Mononuclear cell (primary cell): ENCODE measurements around the gene AEBP1. TPM values are rescaled to one million over a fixed set of nuclear protein-coding genes. Genes with fewer than 3 reads are reported as not detected.

Experiments used
- H3K27me3 ChIP-seq: 2 replicates; pipeline ENCODE4 v1.6.0; 2011; ENCODE audit warnings: low read length, control low read depth; ENCODE audit not compliant: insufficient read depth
- H3K4me1 ChIP-seq: 2 replicates; pipeline ENCODE4 v1.5.1; 2011; ENCODE audit warnings: mild to moderate bottlenecking, low read length, control low read depth; ENCODE audit not compliant: insufficient read depth
- H3K4me3 ChIP-seq: 2 replicates; pipeline ENCODE4 v1.5.1; 2011; ENCODE audit warnings: mild to moderate bottlenecking, low read length, moderate library complexity
- H3K9me3 ChIP-seq: 2 replicates; pipeline ENCODE4 v1.5.1; 2011; ENCODE audit warnings: low read depth, mild to moderate bottlenecking, control low read depth, low read length
- total RNA-seq: library from RNA; depleted of rRNA; stranded (reverse); fragments of >200 nt; gene quantifications from one replicate; pipeline ENCODE4 v1.2.3, GENCODE V29; 2012

Gene AEBP1
- total RNA-seq, 1 donor: 5.4 TPM

DNA sequence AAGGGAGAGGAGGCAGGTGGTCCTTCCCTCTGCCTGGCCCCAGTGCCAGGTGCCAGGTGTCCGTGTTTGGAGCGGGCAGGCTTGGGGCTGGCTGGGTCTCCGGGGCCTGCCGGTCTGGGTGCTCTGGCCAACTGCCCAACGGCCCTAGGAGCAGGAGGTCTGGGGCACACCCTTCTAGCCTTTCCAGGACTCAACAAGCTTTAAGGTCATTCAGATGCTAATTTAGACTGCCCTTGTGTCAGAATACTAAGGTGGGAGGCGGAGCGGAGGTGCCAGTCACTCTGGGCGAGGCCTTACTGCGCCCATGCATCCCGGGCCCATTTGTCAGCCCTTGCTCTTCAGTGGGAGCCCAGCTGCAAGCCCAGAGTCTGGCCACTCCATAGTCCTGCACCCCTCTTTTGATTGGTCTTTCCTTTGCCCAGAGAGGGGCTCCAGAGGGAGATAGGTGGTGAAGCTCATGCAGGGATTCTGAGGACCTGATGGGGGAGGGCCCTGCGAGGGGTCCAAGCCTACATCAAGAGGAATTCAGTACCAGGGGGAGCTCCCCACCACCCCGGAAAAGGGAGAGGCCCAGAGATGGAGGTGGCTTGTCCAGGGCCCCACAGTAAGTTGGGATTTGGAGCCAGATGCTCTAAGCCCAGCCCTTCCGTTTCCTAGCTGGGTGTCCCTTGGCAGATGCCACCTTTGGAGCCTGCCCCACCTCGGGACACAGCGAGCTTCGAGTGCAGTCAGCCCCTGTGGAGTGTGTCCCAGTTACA, 40.1 kb upstream of the AEBP1 start:
- H3K4me1 ChIP-seq: peaks cover 23% of the 10 kb centered on the region

DNA sequence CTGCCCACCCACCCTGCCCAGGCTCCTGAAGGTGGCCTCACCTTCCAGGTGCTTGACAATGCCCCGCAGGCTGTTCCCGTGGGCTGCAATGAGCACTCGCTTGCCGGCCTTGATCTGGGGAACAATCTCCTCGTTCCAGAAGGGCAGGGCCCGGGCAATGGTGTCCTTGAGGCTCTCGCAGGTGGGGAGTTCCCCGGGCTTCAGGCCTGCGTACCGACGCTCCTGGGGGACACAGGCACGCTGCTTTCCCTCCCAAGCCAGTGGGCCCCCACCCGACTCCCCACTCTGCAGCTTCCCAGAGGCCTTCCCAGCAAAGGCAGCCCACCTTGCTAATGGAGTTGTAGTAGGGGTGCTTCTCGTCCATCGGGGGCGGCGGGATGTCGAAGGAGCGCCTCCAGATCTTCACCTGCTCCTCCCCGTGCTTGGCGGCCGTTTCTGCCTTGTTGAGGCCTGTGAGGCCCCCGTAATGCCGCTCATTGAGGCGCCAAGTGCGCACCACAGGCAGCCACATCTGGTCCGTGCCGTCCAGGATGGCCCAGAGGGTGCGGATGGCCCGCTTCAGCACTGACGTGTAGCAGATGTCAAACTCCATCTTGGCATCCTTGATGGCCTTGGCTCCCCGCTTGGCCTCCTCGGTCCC, 39.2 kb upstream of the AEBP1 start:
- Histone ChIP-seq H3K9me3 (no peaks in the 10 kb centered on the region), H3K27me3 (no peaks in the 10 kb centered on the region), H3K4me1 (peaks cover 16% of the 10 kb centered on the region), H3K4me3 (no peak overlapping the region)

More for the DNA sequence above, 40.1 kb upstream of the AEBP1 start:
- no peak overlapping the region for H3K4me3 ChIP-seq
- H3K27me3 ChIP-seq: no peaks in the 10 kb centered on the region
- no peaks in the 10 kb centered on the region for H3K9me3 ChIP-seq

DNA sequence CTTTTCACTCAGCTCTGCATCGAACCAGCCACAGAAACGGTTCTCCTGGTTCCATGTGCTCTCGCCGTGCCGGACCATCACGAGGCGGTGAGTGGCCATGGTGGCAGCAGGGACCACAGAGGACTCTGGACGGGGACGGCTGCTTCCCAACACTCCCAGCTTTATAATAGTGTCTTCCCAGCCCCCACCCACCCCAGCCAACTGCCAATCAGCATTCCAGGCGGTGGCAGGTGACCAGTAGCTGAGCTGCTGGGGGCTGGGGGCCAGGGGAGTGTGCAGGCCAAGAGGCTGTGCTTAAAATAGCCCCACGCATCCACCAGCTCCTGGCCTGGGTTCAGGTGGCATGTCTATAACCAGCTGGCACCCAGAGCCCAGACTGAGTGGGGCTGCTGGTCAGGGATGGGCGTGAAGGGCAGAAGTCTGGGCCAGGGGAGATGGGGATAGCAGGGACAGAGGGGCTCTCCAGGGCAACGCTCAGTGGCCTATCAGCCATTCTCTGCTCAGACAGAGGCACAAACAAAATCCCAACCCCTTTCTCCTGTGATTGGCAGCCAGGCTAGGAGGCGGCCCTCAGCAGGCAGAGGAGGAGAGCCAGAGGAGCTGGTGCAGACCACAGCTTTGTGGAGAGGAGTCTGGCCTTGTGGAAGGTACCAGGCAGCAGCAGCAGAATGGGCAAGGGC, 38.6 kb upstream of the AEBP1 start, which contains the start of gene PGAM2:
PGAM2 (minus strand) TSS at position 137 of the 680 bp plus-strand sequence; CDS start at position 99, 38 bp downstream.
- no peaks in the 10 kb centered on the region for H3K27me3 ChIP-seq
- H3K4me3 ChIP-seq: no peak within 1 kb of the TSS
- peaks cover 16% of the 10 kb centered on the region for H3K4me1 ChIP-seq
- no peaks in the 10 kb centered on the region for H3K9me3 ChIP-seq

DNA sequence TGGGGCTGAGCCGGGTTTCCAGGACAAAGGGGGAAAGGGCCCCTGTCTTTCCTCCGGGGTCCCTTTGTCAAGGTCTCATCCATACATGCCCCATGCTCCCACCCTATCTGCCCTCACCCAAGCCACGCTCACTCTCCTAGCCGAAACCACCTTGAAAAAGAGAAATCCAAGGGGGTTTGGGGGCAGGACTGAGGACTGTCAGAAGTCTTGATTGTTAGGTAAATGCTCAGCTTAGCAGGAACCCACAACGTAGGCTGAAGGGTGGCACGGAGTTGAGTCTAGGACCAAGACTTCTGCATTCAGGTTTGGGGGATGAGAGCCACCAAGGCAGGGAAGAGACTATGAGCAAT, 38.1 kb upstream of the AEBP1 start:
- Histone ChIP-seq H3K9me3 (no peaks in the 10 kb centered on the region), H3K4me1 (peaks cover 16% of the 10 kb centered on the region), H3K4me3 (no peak overlapping the region), H3K27me3 (no peaks in the 10 kb centered on the region)

DNA sequence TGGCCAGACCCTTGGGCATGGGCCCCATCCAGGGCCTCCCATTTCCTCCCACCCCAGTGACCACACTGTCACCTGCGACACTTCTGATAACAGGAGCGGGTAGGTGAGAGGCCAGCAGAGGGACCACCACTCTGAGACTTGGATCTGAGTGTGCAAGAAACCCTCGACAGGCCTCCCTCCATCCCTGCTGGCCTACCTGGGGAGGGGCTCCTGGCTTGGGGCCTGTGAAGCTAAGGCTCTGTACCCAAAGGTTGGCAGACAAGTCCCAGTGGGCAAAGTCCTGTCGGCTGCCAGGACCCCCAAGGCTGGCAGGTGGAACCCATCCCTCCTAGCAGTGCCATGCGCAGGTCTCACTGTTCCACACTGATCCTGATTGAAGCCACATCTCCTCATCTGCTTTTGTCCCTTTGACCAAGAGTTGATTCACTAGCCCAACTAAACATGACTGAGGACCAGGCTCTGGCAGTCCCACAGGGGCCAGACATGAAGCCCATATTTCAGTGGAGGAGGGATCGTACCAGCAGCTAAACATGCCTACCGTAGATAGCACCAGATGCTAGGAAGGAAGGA, 37.6 kb upstream of the AEBP1 start:
- H3K9me3 ChIP-seq: no peaks in the 10 kb centered on the region
- H3K27me3 ChIP-seq: no peaks in the 10 kb centered on the region
- no peak overlapping the region for H3K4me3 ChIP-seq
- peaks cover 16% of the 10 kb centered on the region for H3K4me1 ChIP-seq

DNA sequence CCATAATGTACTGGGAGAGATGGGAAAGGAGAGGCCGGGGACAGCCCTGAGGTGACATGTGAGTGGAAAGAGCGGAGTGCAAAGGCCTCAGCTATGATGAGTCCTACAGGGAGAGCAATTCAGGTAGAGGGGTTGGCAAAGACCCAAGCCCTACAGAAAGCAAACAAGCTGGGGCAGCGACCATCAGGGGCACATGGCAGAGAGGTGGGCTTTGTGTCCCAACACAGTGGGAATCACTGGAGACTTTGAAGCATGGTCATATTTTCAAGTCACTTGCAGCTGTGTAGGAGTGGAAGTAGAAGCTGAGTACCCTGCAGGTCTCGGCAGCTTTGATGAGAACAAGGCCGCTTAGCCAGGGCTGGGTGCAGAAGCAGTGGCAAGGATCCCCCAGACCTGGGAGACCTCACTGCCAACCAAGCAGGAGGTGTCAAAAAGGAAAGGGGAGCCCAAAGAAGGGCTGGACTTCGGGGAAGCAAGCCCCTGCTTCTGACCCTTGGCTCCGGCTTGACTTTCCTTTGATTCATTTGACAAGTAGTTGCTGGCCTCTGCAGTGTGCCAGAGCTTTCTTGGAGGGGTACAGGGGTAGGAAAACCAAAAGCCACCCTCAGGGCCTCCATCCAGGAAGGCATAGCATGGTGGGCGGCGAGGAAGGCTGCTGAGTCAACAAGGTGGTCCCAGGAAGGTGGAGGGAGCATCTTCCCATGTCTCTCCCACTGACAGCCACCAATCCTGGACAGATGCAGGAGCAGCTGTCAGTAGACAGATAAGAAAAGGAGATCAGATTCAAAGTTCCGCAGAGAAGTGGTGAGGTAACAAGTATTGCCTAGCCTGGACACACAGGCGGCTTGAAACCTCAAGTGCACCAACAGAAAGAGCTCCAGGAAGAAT, 36.8 kb upstream of the AEBP1 start:
- no peaks in the 10 kb centered on the region for H3K27me3 ChIP-seq
- H3K9me3 ChIP-seq: no peaks in the 10 kb centered on the region
- no peak overlapping the region for H3K4me3 ChIP-seq
- peaks cover 23% of the 10 kb centered on the region for H3K4me1 ChIP-seq

DNA sequence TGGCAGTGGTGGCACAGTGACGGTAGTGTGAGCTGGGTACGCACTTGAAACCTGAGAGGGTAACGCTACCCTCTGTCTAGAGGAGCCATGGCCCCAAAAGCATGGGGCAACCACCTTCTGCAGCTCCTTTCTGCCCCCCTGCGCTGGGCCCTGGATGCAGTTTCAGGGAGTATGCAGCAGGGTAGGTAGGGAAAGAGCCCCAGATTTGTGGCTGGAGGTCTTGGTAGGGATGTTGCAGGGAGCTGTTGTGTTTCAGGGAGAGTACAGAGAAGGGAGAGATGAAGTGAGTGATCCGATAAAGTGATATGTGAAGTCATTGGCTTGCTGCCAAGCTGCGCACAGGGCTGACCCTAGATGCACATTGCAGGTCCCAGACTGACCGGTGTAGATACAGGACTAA, 36.1 kb upstream of the AEBP1 start:
- Histone ChIP-seq H3K4me3 (no peak overlapping the region), H3K4me1 (peaks cover 23% of the 10 kb centered on the region), H3K27me3 (no peaks in the 10 kb centered on the region), H3K9me3 (no peaks in the 10 kb centered on the region)

DNA sequence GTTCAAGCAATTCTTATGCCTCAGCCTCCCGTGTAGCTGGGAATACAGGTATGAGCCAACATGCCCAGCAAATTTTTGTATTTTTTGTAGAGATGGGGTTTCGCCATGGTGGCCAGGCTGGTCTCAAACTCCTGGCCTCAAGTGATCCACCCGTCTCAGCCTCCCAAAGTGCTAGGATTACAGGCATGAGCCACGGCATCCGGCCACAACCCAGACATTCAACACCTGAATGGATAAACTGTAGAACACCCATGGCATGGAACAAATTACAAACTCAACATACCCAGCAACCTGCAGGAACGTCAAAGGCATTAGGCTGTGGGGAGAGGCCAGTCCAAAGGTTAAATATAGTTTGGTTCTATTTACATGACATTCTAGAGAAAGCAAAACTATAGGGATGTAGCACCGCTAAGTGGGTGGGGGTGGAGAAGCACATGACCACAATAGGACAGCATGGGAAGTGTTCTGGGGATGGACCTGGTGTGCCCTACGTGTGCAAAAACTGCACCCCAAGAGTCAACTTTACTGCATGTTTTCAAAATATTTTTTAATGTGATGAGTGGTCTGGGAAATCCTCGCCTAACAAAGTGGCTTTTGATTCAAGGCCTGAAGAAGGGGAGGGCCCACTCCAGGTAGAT, 32.3 kb upstream of the AEBP1 start:
- Histone ChIP-seq H3K4me1 (peaks cover 29% of the 10 kb centered on the region), H3K4me3 (no peak overlapping the region), H3K27me3 (no peaks in the 10 kb centered on the region), H3K9me3 (no peaks in the 10 kb centered on the region)

DNA sequence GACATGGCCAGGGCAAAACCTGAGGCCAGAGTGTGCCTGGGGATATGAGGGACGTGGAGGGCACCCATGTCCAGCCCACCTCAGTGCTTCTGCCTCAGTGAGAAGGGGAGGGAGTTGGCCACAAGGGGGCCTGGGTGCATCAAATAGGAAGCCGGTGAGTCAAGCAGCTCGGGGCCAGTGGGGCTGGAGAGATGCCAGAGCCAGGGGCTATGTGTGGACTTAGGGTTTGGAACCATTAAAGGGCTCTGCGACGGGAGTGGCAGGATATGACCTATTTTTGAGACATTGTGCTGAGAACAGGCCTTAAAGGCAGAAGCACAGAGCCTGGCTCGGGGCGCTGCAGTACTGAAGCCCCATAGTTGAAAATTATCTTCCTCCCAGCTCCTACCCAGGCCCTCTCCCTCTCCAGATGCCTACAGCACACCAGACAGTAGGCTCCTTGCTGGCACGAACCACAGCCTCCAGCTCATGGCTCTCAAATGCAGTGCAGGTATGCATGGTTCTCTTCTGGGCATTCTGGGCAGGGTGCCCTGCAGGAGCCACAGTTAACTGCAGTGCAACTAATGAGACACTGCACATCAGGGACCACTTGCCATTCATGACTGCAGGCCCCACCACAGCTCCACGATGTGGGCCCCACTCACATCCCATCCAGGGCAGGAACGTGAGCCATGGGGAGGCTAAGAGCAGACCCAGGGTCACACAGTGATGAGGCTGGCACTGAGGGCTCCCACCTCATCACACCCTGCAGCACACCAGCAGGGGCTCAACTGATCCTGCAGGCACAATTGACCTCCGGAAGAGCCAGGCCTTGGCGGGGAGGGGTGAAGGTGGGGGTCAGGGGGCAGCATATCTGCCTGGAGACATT, 31.5 kb upstream of the AEBP1 start:
- Histone ChIP-seq H3K9me3 (no peaks in the 10 kb centered on the region), H3K4me3 (no peak overlapping the region), H3K4me1 (peaks cover 29% of the 10 kb centered on the region), H3K27me3 (no peaks in the 10 kb centered on the region)

DNA sequence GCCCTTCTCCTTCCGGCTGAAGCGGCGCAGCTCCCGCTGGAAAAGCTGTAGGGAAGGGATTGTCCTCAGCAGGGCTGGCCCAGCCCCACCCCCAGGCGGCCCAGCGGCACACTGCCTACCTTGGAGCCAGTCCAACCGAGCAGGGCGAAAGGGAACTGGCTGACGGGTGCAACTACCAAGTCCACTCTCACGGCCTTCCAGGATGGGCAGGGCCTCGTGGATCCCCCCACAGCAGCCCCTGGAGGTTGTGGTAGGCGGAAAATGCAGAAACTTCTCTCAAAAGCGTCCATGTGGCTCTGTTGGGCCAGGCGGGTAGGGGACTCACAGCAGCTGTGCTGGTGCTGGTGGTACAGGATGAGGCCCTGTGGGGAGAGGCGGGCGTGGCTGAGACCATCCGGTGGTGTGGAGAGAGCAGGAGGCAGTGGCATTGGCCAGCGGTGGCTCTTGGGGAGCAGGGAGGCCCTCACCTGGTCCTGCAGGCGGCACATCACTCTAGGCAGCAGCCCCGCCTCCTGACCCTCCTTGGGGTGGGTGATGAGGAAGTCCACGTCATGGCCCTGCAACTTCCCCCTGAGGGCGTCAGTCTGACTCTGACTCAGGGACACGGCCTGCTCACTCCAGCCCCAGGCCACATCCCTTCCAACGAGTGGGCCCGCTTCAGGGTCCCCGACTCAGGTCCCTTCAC, 30.3 kb upstream of the AEBP1 start:
- H3K27me3 ChIP-seq: no peaks in the 10 kb centered on the region
- H3K4me1 ChIP-seq: peaks cover 32% of the 10 kb centered on the region
- no peaks in the 10 kb centered on the region for H3K9me3 ChIP-seq
- H3K4me3 ChIP-seq: no peak overlapping the region

DNA sequence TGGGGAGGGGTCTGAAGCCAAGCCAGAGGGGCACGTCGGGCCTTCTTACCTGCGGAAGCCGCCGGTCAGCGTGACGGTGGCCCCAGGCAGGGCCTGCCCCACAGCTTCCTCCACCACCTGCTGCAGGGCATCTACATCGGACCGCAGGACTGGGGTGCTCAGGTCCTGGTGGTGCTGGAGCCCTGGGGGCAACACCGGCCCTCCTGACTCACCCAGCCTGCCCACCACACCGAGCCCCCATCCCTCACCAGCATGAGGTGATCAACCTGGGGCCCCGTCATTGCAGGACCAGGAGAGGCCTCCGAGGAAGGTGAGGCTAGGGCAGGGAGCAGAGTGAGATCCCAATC, 29.8 kb upstream of the AEBP1 start:
- H3K27me3 ChIP-seq: no peaks in the 10 kb centered on the region
- no peaks in the 10 kb centered on the region for H3K9me3 ChIP-seq
- no peak overlapping the region for H3K4me3 ChIP-seq
- peaks cover 33% of the 10 kb centered on the region for H3K4me1 ChIP-seq

DNA sequence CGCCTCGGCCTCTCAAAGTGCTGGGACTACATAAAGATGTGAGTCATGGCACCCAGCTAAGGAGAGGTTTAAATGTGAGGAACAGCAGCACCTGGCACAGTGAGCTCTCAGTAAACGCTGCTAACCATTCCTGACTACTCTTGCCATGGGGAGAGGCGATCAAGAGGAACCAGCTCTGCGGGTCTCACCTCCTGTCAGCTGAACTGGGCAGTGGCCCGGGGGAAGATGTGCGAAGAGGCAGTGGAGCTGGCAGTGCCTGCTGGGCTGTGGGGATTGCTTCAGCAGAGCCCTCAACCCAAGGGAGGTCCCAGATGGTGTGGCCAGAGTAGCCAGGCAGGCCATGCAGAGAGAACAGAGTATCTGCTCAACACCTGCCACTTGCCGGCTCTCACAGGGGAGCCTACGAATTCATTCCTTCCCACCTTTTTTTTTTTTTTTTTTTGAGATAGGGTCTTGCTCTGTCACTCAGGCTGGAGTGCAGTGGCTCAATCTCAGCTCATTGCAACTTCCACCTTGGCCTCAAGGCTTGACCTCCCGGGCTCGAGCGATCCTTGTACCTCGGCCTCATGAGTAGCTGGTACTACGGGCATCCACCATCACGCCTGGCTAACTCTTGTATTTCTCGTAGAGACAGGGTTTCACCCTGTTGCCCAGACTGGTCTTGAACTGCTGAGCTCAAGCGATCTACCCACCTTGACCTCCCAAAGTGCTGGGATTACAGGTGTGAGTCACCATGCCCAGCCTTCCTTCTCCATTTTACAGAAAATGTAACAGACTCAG, 28.7 kb upstream of the AEBP1 start:
- Histone ChIP-seq H3K27me3 (no peaks in the 10 kb centered on the region), H3K4me1 (peaks cover 43% of the 10 kb centered on the region), H3K4me3 (no peak overlapping the region)

More for the DNA sequence above, 28.7 kb upstream of the AEBP1 start:
- H3K9me3 ChIP-seq: no peaks in the 10 kb centered on the region
